Endothelial cell of umbilical vein (primary cell): Measurements from ENCODE around the gene GGT7. TPM values are rescaled to one million over a fixed set of nuclear protein-coding genes. Genes with fewer than 3 reads are reported as not detected.

Experiments used
- BruUV-seq: library from RNA; stranded (reverse); fragments of 400-500 nt; replicated peaks from 2 replicates; lab custom pipeline; 2021; lab: Mats Ljungman, UMichigan
- CTCF ChIA-PET: fragments of 300-600, 350-600 bp; sonication (Branson Sonifier 250); formaldehyde crosslinking; loops from one replicate; lab custom pipeline; 2021; ENCODE audit warnings: antibody characterized with exemption, inconsistent platforms; lab: Charles Lee
- POLR2A ChIA-PET: fragments of 300-600, 350-600 bp; sonication (Branson Sonifier 250); formaldehyde crosslinking; loops from one replicate; lab custom pipeline; 2021; ENCODE audit warnings: antibody characterized with exemption, inconsistent platforms; lab: Charles Lee
- DNase-seq: peaks from one replicate; pipeline ENCODE4 v3.0.0-alpha.2; 2011; ENCODE audit warnings: low read depth, low spot score
- FAIRE-seq: peaks from 2 replicates; lab custom pipeline; 2011; peaks lifted over from hg19 to GRCh38; lab: Jason Lieb, UNC
- H2AFZ ChIP-seq: 2 replicates; pipeline ENCODE4 v1.6.0; 2012; ENCODE audit warnings: low read depth, low read length, control low read depth, inconsistent platforms
- H3K27ac ChIP-seq: 2 replicates; pipeline ENCODE4 v1.5.1; 2011; ENCODE audit warnings: low read depth, mild to moderate bottlenecking, control low read depth, low read length, moderate library complexity; ENCODE audit not compliant: insufficient read depth
- H3K27me3 ChIP-seq, 2 experiments: 2 replicates each; pipeline versions ENCODE4 v1.6.0 to v1.6.1; 2011; ENCODE audit warnings: low read length in 2 of 2, mixed read lengths in 1 of 2; ENCODE audit not compliant: control insufficient read depth in 2 of 2, insufficient read depth in 2 of 2
- H3K36me3 ChIP-seq, 2 experiments: 2 replicates in 1 of 2; 3 replicates in 1 of 2; pipeline ENCODE4 v1.5.1; 2011; ENCODE audit warnings: low read length in 2 of 2, mild to moderate bottlenecking in 1 of 2, moderate library complexity in 1 of 2; ENCODE audit not compliant: control insufficient read depth in 2 of 2, insufficient read depth in 2 of 2; ENCODE audit errors: extremely low read depth in 1 of 2
- H3K4me1 ChIP-seq: 3 replicates; pipeline ENCODE4 v1.5.1; 2011; ENCODE audit warnings: mild to moderate bottlenecking, low read length; ENCODE audit not compliant: control insufficient read depth, insufficient read depth; ENCODE audit errors: extremely low read depth
- H3K4me2 ChIP-seq: 2 replicates; pipeline ENCODE4 v1.6.1; 2011; ENCODE audit warnings: low read length, control low read depth, mixed read lengths; ENCODE audit not compliant: insufficient read depth
- H3K4me3 ChIP-seq, 3 experiments: fragments of 200-600 bp in 1 of 3; sonication (generic), shearing (Covaris generic) in 1 of 3; replicated peaks in 1 of 3; 2 replicates each; pipeline ENCODE4 v1.5.1; 2011 to 2016; ENCODE audit warnings: control low read depth in 3 of 3, low read length in 3 of 3, mild to moderate bottlenecking in 2 of 3, inconsistent platforms in 1 of 3, low read depth in 1 of 3, moderate library complexity in 1 of 3; ENCODE audit not compliant: insufficient read depth in 1 of 3
- H3K79me2 ChIP-seq: 2 replicates; pipeline ENCODE4 v1.6.0; 2012; ENCODE audit warnings: low read length, inconsistent platforms; ENCODE audit not compliant: control insufficient read depth, insufficient read depth
- H3K9ac ChIP-seq: replicated peaks from 2 replicates; pipeline ENCODE3; 2011; ENCODE audit warnings: low read length, control low read depth; ENCODE audit not compliant: insufficient read depth; ENCODE audit errors: extremely low read depth
- H3K9me1 ChIP-seq: replicated peaks from 3 replicates; pipeline ENCODE4 v1.6.0; 2011; ENCODE audit warnings: mild to moderate bottlenecking, low read length; ENCODE audit not compliant: control insufficient read depth, insufficient read depth; ENCODE audit errors: extremely low read depth
- H3K9me3 ChIP-seq: replicated peaks from 2 replicates; pipeline ENCODE4 v1.5.1; 2012; ENCODE audit warnings: low read length, inconsistent platforms; ENCODE audit not compliant: control insufficient read depth, insufficient read depth
- H4K20me1 ChIP-seq: replicated peaks from 2 replicates; pipeline ENCODE3; 2011; ENCODE audit warnings: mild to moderate bottlenecking, low read length; ENCODE audit not compliant: control insufficient read depth, insufficient read depth; ENCODE audit errors: extremely low read depth
- CTCF ChIP-seq, 2 donors: IDR thresholded peaks; 1 replicate in 1 of 2; 2 replicates in 1 of 2; pipeline ENCODE4 v1.5.1; 2011; ENCODE audit warnings: low read length in 2 of 2, mild to moderate bottlenecking in 2 of 2, moderate library complexity in 2 of 2, control low read depth in 1 of 2, inconsistent platforms in 1 of 2, low read depth in 1 of 2; ENCODE audit not compliant: insufficient read depth in 1 of 2; ENCODE audit errors: extremely low read depth in 1 of 2
- EZH2 ChIP-seq: IDR thresholded peaks from 2 replicates; pipeline ENCODE4 v1.6.1; 2012; ENCODE audit warnings: borderline replicate concordance, low read depth, mild to moderate bottlenecking, moderate library complexity, low read length, inconsistent platforms; ENCODE audit not compliant: severe bottlenecking
- FOS ChIP-seq: IDR thresholded peaks from 2 replicates; pipeline ENCODE4 v1.6.1; 2011; ENCODE audit warnings: mild to moderate bottlenecking, low read length, moderate library complexity, borderline replicate concordance; ENCODE audit not compliant: insufficient read depth
- JUN ChIP-seq: IDR thresholded peaks from 2 replicates; pipeline ENCODE4 v1.6.1; 2011; ENCODE audit warnings: borderline replicate concordance, low read depth; ENCODE audit not compliant: insufficient read length, insufficient read depth
- MAX ChIP-seq: IDR thresholded peaks from 2 replicates; pipeline ENCODE4 v1.6.1; 2011; ENCODE audit not compliant: insufficient read depth, insufficient read length
- MYC ChIP-seq: IDR thresholded peaks from one replicate; pipeline ENCODE4 v1.6.1; 2011; ENCODE audit warnings: mild to moderate bottlenecking, low read depth, low read length
- POLR2A ChIP-seq: IDR thresholded peaks from 2 replicates; pipeline ENCODE4 v1.6.1; 2012; ENCODE audit warnings: low read depth, mild to moderate bottlenecking, control low read depth, low read length
- POLR2AphosphoS5 ChIP-seq: IDR thresholded peaks from 2 replicates; pipeline ENCODE4 v1.6.1; 2012; ENCODE audit warnings: low read depth, mild to moderate bottlenecking, control low read depth, low read length, moderate library complexity; ENCODE audit not compliant: insufficient read depth
- dilution Hi-C: fragments of 300-500 bp; cut with MboI; formaldehyde crosslinking; loops from one replicate; pipeline ENCODE4 v1.15.0; 2019; ENCODE audit warnings: low sequenced_read_pairs; ENCODE audit not compliant: extremely low pct_ligation_motif_present
- intact Hi-C: fragments of 100-400 bp; cut with micrococcal nuclease; formaldehyde crosslinking; loops from one replicate; pipeline ENCODE4 v1.10.0; 2022
- polyA plus RNA-seq, 4 experiments: library from polyadenylated mRNA; depleted of rRNA in 3 of 4; stranded (reverse) in 3 of 4; unstranded in 1 of 4; fragments of >200 nt; gene quantifications; 2 replicates each; pipeline versions ENCODE4 v1.2.1 to v1.2.3, GENCODE V29; 2011 to 2012; ENCODE audit warnings: missing spikeins in 1 of 4
- total RNA-seq: library from RNA; stranded (reverse); gene quantifications from 2 replicates; pipeline ENCODE4 v1.2.3, GENCODE V29; 2021

GGT7 gene
- total and polyA plus RNA-seq, 2 donors (not counting 3 experiments of a cell fraction or from before 2014, with no cell fraction given), result 4.1 to 5.0 TPM

GRCh38 chr20:34861386-34862084 is 11.1 kb downstream of the GGT7 start:
- POLR2A ChIA-PET, result no interaction called here
- no TSS peak for BruUV-seq

More at GRCh38 chr20:34861386-34862084, 11.1 kb downstream of the GGT7 start:
- DNase-seq, result no peak
- Histone ChIP-seq H3K9me3 (no peaks in the 10 kb centered on the region), H2AFZ (no peak overlapping the region), H3K27me3 (no peaks in the 10 kb centered on the region), H3K9me1 (no peaks in the 10 kb centered on the region), H3K36me3 (no peaks in the 10 kb centered on the region), H3K4me1 (no peaks in the 10 kb centered on the region), H3K4me2 (no peak overlapping the region), H3K4me3 (no peak overlapping the region), H3K79me2 (no peaks in the 10 kb centered on the region), H3K9ac (no peak overlapping the region), H3K27ac (no peak overlapping the region), H4K20me1 (no peaks in the 10 kb centered on the region)
- intact Hi-C loops (no loop called here), dilution Hi-C loops (no loop called here)
- FAIRE-seq, result no peak
- TF ChIP-seq CTCF (IDR thresholded peaks at IDR 0.05; ENCODE audit: extremely low read depth in 1 of 2, insufficient read depth in 1 of 2, low read depth in 1 of 2, low read length in 2 of 2) (no peak), JUN (no peak), MYC (no peak), FOS (no peak), POLR2A (no peak), EZH2 (no peak), MAX (no peak), POLR2AphosphoS5 (no peak)
- CTCF ChIA-PET, result interaction anchor here (0.6 kb wide), 1 partner anchor 42 kb away, joined by 3 read pairs; no protein-coding TSS in a partner anchor
